ENCODE results near the gene LDLRAD4. TPM values are rescaled to one million over a fixed set of nuclear protein-coding genes. Genes with fewer than 3 reads are reported as not detected.

The LDLRAD4 gene
- total and polyA plus RNA-seq, 9 of the 15 experiments (the other 6 are each of a cell fraction or from before 2014, with no cell fraction given), result 0.01 TPM; not detected in 8

- POLR2A ChIA-PET, result no interaction called here
Measured at GRCh38 chr18:13259701-13260100, 41.1 kb downstream of the LDLRAD4 start.

More at GRCh38 chr18:13259701-13260100, 41.1 kb downstream of the LDLRAD4 start:
- Histone ChIP-seq H3K4me3 (no peak overlapping the region), H3K27me3 (ENCODE audit: control insufficient read depth in 2 of 2, insufficient read depth in 2 of 2, low read length in 2 of 2) (peaks cover 4 to 27% of the 10 kb centered on the region in 2 experiments; a peak in 3 of 5 replicates), H3K79me2 (ENCODE audit: control insufficient read depth, insufficient read depth, low read length) (no peaks in the 10 kb centered on the region), H3K9me1 (ENCODE audit: control insufficient read depth, insufficient read depth, low read length) (no peaks in the 10 kb centered on the region), H3K4me2 (ENCODE audit: insufficient read depth, low read length) (no peak overlapping the region), H3K9ac (ENCODE audit: insufficient read depth in 1 of 2, low read depth in 2 of 2, low read length in 2 of 2) (no peak overlapping the region), H4K20me1 (replicated peaks; ENCODE audit: control insufficient read depth, insufficient read depth, low read length) (peaks cover 4% of the 10 kb centered on the region), H2AFZ (ENCODE audit: low read depth, low read length) (no peak overlapping the region), H3K27ac (ENCODE audit: extremely low read depth, low read depth, low read length) (no peak overlapping the region), H3K36me3 (ENCODE audit: control insufficient read depth, insufficient read depth, low read length) (no peaks in the 10 kb centered on the region), H3K4me1 (replicated peaks in 1 of 2; ENCODE audit: control insufficient read depth in 2 of 2, insufficient read depth in 2 of 2, low read length in 2 of 2) (peaks cover 0 to 6% of the 10 kb centered on the region in 2 experiments; a peak in 2 of 5 replicates), H3K9me3 (replicated peaks; ENCODE audit: control insufficient read depth, insufficient read depth, low read depth, low read length) (no peaks in the 10 kb centered on the region)
- FAIRE-seq (no peak), DNase-seq (ENCODE audit: extremely low read depth in 1 of 4, low spot score in 3 of 4) (no peak), ATAC-seq (no peak)
- no peak for TF ChIP-seq C11orf30 (IDR thresholded peaks at IDR 0.05; ENCODE audit: low read depth)
- TF ChIP-seq ZNF175 (CRISPR knock-in tag; IDR thresholded peaks at IDR 0.05; ENCODE audit: low read depth), result no peak
- no peak for TF ChIP-seq ZNF165 (CRISPR knock-in tag; IDR thresholded peaks at IDR 0.05; ENCODE audit: borderline replicate concordance)
- TF ChIP-seq TARDBP (IDR thresholded peaks at IDR 0.05), result no peak
- no peak for TF ChIP-seq CBX1 (IDR thresholded peaks at IDR 0.05; ENCODE audit: low read depth)
- no peak for TF ChIP-seq HEY1 (CRISPR knock-in tag; IDR thresholded peaks at IDR 0.05; ENCODE audit: borderline replicate concordance)
- TF ChIP-seq, protein P1, sequence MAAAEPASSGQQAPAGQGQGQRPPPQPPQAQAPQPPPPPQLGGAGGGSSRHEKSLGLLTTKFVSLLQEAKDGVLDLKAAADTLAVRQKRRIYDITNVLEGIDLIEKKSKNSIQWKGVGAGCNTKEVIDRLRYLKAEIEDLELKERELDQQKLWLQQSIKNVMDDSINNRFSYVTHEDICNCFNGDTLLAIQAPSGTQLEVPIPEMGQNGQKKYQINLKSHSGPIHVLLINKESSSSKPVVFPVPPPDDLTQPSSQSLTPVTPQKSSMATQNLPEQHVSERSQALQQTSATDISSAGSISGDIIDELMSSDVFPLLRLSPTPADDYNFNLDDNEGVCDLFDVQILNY (CRISPR knock-in tag; IDR thresholded peaks at IDR 0.05), result no peak
- TF ChIP-seq, protein P2, sequence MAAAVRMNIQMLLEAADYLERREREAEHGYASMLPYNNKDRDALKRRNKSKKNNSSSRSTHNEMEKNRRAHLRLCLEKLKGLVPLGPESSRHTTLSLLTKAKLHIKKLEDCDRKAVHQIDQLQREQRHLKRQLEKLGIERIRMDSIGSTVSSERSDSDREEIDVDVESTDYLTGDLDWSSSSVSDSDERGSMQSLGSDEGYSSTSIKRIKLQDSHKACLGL (CRISPR knock-in tag; IDR thresholded peaks at IDR 0.05; ENCODE audit: borderline replicate concordance, poor library complexity, severe bottlenecking), result no peak
- no peak for TF ChIP-seq PBX2 (CRISPR knock-in tag; IDR thresholded peaks at IDR 0.05; ENCODE audit: low read depth)
- TF ChIP-seq PBX2 (tag; conservative IDR thresholded peaks at IDR 0.05; ENCODE audit: low read depth), result no peak
- no peak for TF ChIP-seq KLF1 (tag; IDR thresholded peaks at IDR 0.05)
- no peak for TF ChIP-seq BACH1 (tag; IDR thresholded peaks at IDR 0.05)
- TF ChIP-seq FUS (optimal IDR thresholded peaks at IDR 0.05; ENCODE audit: low read depth, low read length), result no peak
- no peak for TF ChIP-seq SPI1 (IDR thresholded peaks at IDR 0.05; ENCODE audit: borderline replicate concordance, low read depth, low read length)
- TF ChIP-seq SP1 (CRISPR knock-in tag; IDR thresholded peaks at IDR 0.05), result no peak
- no peak for TF ChIP-seq ZNF398 (CRISPR knock-in tag; IDR thresholded peaks at IDR 0.05)
- TF ChIP-seq RNF2 (IDR thresholded peaks at IDR 0.05), result no peak
- intact Hi-C loops (cut with micrococcal nuclease) (no loop called here), in situ Hi-C loops (cut with MboI) (no loop called here)
- WGBS (ENCODE audit: insufficient coverage, low coverage, missing lambda C conversion rate), result 0% methylated on average over 7 of the region's 7 CpGs
- BruUV-seq (replicated peaks), result no TSS peak
- CTCF ChIA-PET (ENCODE audit: low intra/inter-chr PET ratio), result no interaction called here

All from K562 (cell line).